ENCODE measurements around the gene TECPR2. TPM values are rescaled to one million over a fixed set of nuclear protein-coding genes. Genes with fewer than 3 reads are reported as not detected.
A peak's percentile ranks its signal among the peaks of the same experiment; 100 is the strongest.

TECPR2 gene
- total RNA-seq, 1 experiment from 2014 or later: 12.2 TPM

DNA sequence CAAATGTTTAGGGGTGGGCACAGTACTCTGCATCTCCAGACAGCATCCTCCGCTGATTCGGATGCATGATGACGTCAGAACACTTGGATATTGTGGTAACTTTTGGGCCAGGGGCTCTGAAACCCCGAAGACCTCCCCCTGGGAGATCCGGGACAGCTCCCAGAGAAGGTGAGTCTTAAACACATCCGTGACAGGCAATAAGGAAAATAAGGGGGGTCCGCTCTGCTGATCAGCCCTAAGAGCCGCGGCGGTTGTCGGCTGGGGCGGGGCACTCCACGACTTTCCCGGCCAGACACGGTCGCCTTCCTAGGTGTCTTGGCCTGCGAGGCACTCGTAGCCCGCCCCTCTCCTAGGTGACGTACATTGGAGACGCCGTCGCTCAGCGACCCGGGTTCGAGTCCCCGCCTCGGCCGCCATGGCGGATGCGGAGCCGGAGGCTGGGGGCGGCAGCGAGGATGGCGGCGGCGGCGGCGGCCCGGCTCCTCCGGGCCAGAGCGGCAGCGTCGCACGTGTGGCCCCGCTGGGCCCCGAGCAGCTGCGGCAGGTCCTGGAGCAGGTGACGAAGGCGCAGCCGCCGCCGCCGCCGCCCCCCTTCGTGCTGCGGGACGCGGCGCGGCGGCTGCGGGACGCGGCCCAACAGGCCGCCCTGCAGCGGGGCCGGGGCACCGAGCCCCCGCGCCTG lies 43.2 kb upstream of the TECPR2 start, which contains the start of gene ZNF839:
TSS of gene ZNF839 (plus strand) at position 396 of the 682 bp plus-strand sequence. CDS start at position 416, 20 bp downstream.
- H3K4me1 ChIP-seq (ENCODE audit: control insufficient read depth in 1 of 2, insufficient read depth in 2 of 2, low read length in 2 of 2): peaks cover 36 to 63% of the 10 kb centered on the region in 2 experiments
- peaks cover 19% of the 10 kb centered on the region for H3K79me2 ChIP-seq (ENCODE audit: insufficient read depth, low read length)
- ChIA-PET POLR2A (no interaction called here), CTCF (no interaction called here), RAD21 (ENCODE audit: low non-redundant PET in 1 of 2, low total read pairs in 2 of 2, uncharacterized antibody in 2 of 2, unreplicated experiment in 2 of 2) (interaction anchor here in 1 of 2 experiments (0.5 kb wide), 1 partner anchor 273 kb away, joined by 6 read pairs; no protein-coding TSS in a partner anchor)
- H3K27ac ChIP-seq (ENCODE audit: low read depth, low read length): peak within 1 kb of the TSS; percentile 77
- TF ChIP-seq, protein P1, sequence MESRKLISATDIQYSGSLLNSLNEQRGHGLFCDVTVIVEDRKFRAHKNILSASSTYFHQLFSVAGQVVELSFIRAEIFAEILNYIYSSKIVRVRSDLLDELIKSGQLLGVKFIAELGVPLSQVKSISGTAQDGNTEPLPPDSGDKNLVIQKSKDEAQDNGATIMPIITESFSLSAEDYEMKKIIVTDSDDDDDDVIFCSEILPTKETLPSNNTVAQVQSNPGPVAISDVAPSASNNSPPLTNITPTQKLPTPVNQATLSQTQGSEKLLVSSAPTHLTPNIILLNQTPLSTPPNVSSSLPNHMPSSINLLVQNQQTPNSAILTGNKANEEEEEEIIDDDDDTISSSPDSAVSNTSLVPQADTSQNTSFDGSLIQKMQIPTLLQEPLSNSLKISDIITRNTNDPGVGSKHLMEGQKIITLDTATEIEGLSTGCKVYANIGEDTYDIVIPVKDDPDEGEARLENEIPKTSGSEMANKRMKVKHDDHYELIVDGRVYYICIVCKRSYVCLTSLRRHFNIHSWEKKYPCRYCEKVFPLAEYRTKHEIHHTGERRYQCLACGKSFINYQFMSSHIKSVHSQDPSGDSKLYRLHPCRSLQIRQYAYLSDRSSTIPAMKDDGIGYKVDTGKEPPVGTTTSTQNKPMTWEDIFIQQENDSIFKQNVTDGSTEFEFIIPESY (IDR thresholded peaks at IDR 0.05; ENCODE audit: extremely low read depth, insufficient replicate concordance, low read length): peak; percentile 89
- TF ChIP-seq POLR2AphosphoS5 (IDR thresholded peaks at IDR 0.05; ENCODE audit: low read depth, low read length) (peak; percentile 76), YY1 (IDR thresholded peaks at IDR 0.05; ENCODE audit: extremely low read depth, insufficient replicate concordance, low read depth, low read length) (peak; percentile 95), JUND (IDR thresholded peaks at IDR 0.05) (no peak)
- TF ChIP-seq, protein P2, sequence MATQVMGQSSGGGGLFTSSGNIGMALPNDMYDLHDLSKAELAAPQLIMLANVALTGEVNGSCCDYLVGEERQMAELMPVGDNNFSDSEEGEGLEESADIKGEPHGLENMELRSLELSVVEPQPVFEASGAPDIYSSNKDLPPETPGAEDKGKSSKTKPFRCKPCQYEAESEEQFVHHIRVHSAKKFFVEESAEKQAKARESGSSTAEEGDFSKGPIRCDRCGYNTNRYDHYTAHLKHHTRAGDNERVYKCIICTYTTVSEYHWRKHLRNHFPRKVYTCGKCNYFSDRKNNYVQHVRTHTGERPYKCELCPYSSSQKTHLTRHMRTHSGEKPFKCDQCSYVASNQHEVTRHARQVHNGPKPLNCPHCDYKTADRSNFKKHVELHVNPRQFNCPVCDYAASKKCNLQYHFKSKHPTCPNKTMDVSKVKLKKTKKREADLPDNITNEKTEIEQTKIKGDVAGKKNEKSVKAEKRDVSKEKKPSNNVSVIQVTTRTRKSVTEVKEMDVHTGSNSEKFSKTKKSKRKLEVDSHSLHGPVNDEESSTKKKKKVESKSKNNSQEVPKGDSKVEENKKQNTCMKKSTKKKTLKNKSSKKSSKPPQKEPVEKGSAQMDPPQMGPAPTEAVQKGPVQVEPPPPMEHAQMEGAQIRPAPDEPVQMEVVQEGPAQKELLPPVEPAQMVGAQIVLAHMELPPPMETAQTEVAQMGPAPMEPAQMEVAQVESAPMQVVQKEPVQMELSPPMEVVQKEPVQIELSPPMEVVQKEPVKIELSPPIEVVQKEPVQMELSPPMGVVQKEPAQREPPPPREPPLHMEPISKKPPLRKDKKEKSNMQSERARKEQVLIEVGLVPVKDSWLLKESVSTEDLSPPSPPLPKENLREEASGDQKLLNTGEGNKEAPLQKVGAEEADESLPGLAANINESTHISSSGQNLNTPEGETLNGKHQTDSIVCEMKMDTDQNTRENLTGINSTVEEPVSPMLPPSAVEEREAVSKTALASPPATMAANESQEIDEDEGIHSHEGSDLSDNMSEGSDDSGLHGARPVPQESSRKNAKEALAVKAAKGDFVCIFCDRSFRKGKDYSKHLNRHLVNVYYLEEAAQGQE (IDR thresholded peaks at IDR 0.05; ENCODE audit: low read depth): no peak
- H3K4me3 ChIP-seq (replicated peaks in 1 of 2; ENCODE audit: low read depth in 1 of 2, low read length in 2 of 2): peak within 1 kb of the TSS; percentile 91 to 96
- H4K20me1 ChIP-seq (ENCODE audit: insufficient read depth): no peaks in the 10 kb centered on the region
- BruUV-seq (replicated peaks): no TSS peak
- H2AFZ ChIP-seq (ENCODE audit: low read depth, low read length, poor library complexity, severe bottlenecking): peak within 1 kb of the TSS; percentile 58
- no peaks in the 10 kb centered on the region for H3K36me3 ChIP-seq (ENCODE audit: control insufficient read depth in 1 of 2, insufficient read depth in 2 of 2, low read length in 2 of 2)
- peak within 1 kb of the TSS; percentile 97 for H3K4me2 ChIP-seq (ENCODE audit: low read length)
- peak; percentile 68 for ATAC-seq
- peak; percentile 81 for DNase-seq (ENCODE audit: low read depth, low spot score)
- H3K27me3 ChIP-seq (ENCODE audit: insufficient read depth, low read length): no peaks in the 10 kb centered on the region
- no peaks in the 10 kb centered on the region for H3K9me3 ChIP-seq (ENCODE audit: control insufficient read depth in 1 of 2, insufficient read depth in 1 of 2, low read depth in 1 of 2, low read length in 2 of 2)
- intact Hi-C loops (cut with micrococcal nuclease): no loop called here
- no peaks in the 10 kb centered on the region for H3K9me2 ChIP-seq (ENCODE audit: insufficient read depth)
- peak within 1 kb of the TSS; percentile 93 for H3K9ac ChIP-seq (ENCODE audit: low read length)
